Karpas-422 (cell line): Measurements from ENCODE around the gene KRT86. TPM values are rescaled to one million over a fixed set of nuclear protein-coding genes. Genes with fewer than 3 reads are reported as not detected.

Source experiments
- DNase-seq: peaks from one replicate; pipeline ENCODE4 v3.0.0-alpha.2; 2015
- H2AFZ ChIP-seq: fragments of 200-600 bp; sonication (generic); 2 replicates; pipeline ENCODE4 v1.6.1; 2014; ENCODE audit warnings: antibody characterized with exemption, low read length, mixed read lengths
- H3K27ac ChIP-seq: fragments of 200-600 bp; sonication (generic); 2 replicates; pipeline ENCODE4 v1.5.1; 2014; ENCODE audit warnings: mild to moderate bottlenecking, low read length, moderate library complexity
- H3K27me3 ChIP-seq: fragments of 200-600 bp; sonication (generic); 2 replicates; pipeline ENCODE4 v1.6.1; 2014; ENCODE audit warnings: low read length, mixed read lengths
- H3K36me3 ChIP-seq: fragments of 200-600 bp; sonication (generic); 2 replicates; pipeline ENCODE4 v1.6.1; 2014; ENCODE audit warnings: low read length, mixed read lengths; ENCODE audit not compliant: insufficient read depth
- H3K4me1 ChIP-seq: fragments of 200-600 bp; sonication (generic); 2 replicates; pipeline ENCODE4 v1.6.1; 2014; ENCODE audit warnings: mild to moderate bottlenecking, low read length, mixed read lengths
- H3K4me2 ChIP-seq: fragments of 200-600 bp; sonication (generic); 2 replicates; pipeline ENCODE4 v1.6.1; 2014; ENCODE audit warnings: low read length, low read depth, mild to moderate bottlenecking; ENCODE audit not compliant: poor library complexity, severe bottlenecking
- H3K4me3 ChIP-seq: fragments of 200-600 bp; sonication (generic); 2 replicates; pipeline ENCODE4 v1.5.1; 2014; ENCODE audit warnings: mild to moderate bottlenecking, antibody characterized with exemption, low read length, mixed read lengths
- H3K79me2 ChIP-seq: fragments of 200-600 bp; sonication (generic); 2 replicates; pipeline ENCODE4 v1.6.1; 2014; ENCODE audit warnings: mild to moderate bottlenecking, low read length, mixed read lengths
- H3K9ac ChIP-seq: fragments of 200-600 bp; sonication (generic); 2 replicates; pipeline ENCODE4 v1.6.0; 2014; ENCODE audit warnings: low read length
- H3K9me2 ChIP-seq: fragments of 200-600 bp; sonication (generic), shearing (Covaris generic); replicated peaks from 2 replicates; pipeline ENCODE4 v1.6.0; 2014; ENCODE audit warnings: mild to moderate bottlenecking, low read length, moderate library complexity; ENCODE audit not compliant: insufficient read depth
- H3K9me3 ChIP-seq: fragments of 300-700, 200-600 bp; sonication (generic); 2 replicates; pipeline ENCODE4 v1.6.1; 2014; ENCODE audit warnings: low read length, mixed read lengths
- H4K20me1 ChIP-seq: fragments of 200-600 bp; sonication (generic); 2 replicates; pipeline ENCODE4 v1.6.1; 2014; ENCODE audit warnings: mild to moderate bottlenecking, antibody characterized with exemption, low read length, low read depth; ENCODE audit not compliant: insufficient read depth
- total RNA-seq: library from RNA; depleted of rRNA; stranded (reverse); fragments of >200 nt; shearing (Covaris generic); gene quantifications from 2 replicates; pipeline ENCODE4 v1.2.3, GENCODE V29; 2014; ENCODE audit warnings: low replicate concordance; rRNA removed

Gene KRT86
- total RNA-seq, 1 experiment from 2014 or later, result not detected

DNA sequence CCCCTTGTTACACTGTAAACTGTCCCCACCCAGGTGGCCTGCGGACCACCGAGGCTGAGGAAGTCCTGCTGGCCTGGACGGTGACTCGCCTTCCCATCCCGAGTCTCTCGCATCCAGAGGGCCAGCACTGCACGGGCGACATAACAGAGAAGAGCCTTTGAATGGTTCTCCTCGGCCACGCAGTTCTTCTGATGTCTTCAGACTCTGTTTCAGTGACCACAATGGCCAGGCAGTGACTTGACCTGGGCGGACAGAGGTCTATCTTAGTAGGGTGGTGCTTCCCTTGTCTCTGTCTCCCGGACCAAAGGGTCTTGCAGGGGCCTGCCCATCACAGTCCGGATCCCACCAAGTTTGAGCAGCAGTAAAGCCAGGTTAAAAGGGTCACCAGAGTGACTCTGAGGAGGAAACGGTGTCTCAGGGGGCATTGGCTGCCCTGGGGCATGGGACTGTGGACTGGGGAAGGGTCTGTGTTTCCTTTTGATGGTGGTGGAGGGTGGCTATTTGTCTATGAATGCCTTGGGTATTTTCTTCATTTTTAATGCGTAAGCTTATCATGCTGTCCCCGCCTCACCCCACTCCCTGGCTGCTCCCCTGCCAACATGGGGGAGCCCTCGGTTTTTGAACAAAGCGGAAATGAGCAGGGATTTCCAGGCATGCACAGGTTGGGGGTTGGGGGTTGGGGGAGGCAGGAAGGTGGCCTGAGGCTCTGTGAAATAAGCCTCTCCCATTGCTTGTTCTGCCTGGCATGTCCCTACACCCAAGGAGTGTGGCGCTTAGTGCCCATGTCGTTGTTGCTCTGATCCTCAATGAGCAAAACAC is 82.5 kb downstream of the KRT86 start:
- Histone ChIP-seq H4K20me1 (no peaks in the 10 kb centered on the region), H3K36me3 (no peaks in the 10 kb centered on the region), H3K9ac (no peak overlapping the region), H3K4me2 (no peak overlapping the region), H3K9me2 (no peaks in the 10 kb centered on the region), H2AFZ (no peak overlapping the region), H3K27me3 (no peaks in the 10 kb centered on the region), H3K79me2 (no peaks in the 10 kb centered on the region), H3K4me1 (peaks cover 30% of the 10 kb centered on the region), H3K4me3 (no peak overlapping the region), H3K9me3 (no peaks in the 10 kb centered on the region), H3K27ac (no peak overlapping the region)
- DNase-seq, result no peak

Other genes with a start within 250 kb of the KRT86 start
- 11.7 and 26.9 TPM in 2 replicates for gene NR4A1, start 223.2 kb upstream of the KRT86 start, total RNA-seq
- gene ATG101, start 204.7 kb upstream of the KRT86 start, total RNA-seq, result 31.9 and 63.0 TPM in 2 replicates
- gene SMIM41, start 194.9 kb upstream of the KRT86 start, total RNA-seq, result 0.75 TPM in 1 of 2 replicates, not detected in the other
- not detected in 2 replicates for gene KRT80, start 82.6 kb upstream of the KRT86 start, total RNA-seq
- gene KRT7, start 41.4 kb upstream of the KRT86 start, total RNA-seq, result not detected in 2 replicates
- gene KRT81, start 16.9 kb downstream of the KRT86 start, total RNA-seq, result not detected in 2 replicates
- not detected in 2 replicates for gene KRT83, start 46.8 kb downstream of the KRT86 start, total RNA-seq
- gene KRT85, start 92.8 kb downstream of the KRT86 start, total RNA-seq, result not detected in 2 replicates
- not detected in 2 replicates for gene KRT84, start 111.0 kb downstream of the KRT86 start, total RNA-seq
- not detected in 2 replicates for gene KRT82, start 131.7 kb downstream of the KRT86 start, total RNA-seq
- gene KRT75, start 159.7 kb downstream of the KRT86 start, total RNA-seq, result not detected in 2 replicates
- not detected in 2 replicates for gene KRT6B, start 177.5 kb downstream of the KRT86 start, total RNA-seq
- gene KRT6C, start 199.2 kb downstream of the KRT86 start, total RNA-seq, result not detected in 2 replicates
- gene KRT6A, start 218.6 kb downstream of the KRT86 start, total RNA-seq, result not detected in 2 replicates
- not detected in 2 replicates for gene KRT5, start 245.7 kb downstream of the KRT86 start, total RNA-seq